NB4 (cell line): ENCODE data around the gene CASKIN1.

Experiments used
- CTCF ChIP-seq: IDR thresholded peaks from one replicate; pipeline ENCODE4 v1.5.1; 2012; ENCODE audit warnings: low read depth, low read length
- POLR2A ChIP-seq: IDR thresholded peaks from 2 replicates; pipeline ENCODE4 v1.6.1; 2011; ENCODE audit warnings: mild to moderate bottlenecking; ENCODE audit not compliant: insufficient read length; ENCODE audit errors: extremely low read depth

DNA sequence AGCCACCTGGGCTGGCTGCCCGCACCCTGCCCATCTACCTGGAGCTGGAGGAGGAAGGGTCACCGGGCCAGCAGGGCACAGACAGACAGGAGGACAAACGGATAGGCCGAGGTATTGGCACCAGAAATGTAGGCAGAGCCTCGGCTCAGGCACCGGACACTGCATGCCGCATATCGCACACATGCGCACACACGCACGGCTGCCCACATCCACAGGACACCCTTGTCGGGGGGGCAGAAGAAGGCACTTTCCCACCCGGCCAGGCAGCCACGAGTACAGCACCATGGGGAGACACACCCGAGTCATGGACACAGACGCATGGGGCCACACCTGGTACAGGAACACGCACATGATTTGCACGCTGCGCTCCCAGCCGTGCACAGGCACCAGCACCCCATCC, 14.5 kb downstream of the CASKIN1 start:
- no peak for TF ChIP-seq POLR2A
- TF ChIP-seq CTCF, result no peak
